Keratinocyte (primary cell): ENCODE measurements around the gene MOB1B. TPM values are rescaled to one million over a fixed set of nuclear protein-coding genes. Genes with fewer than 3 reads are reported as not detected.

Experiments used
- DNase-seq: peaks from one replicate; pipeline ENCODE4 v3.0.0-alpha.2; 2011; ENCODE audit warnings: low read depth, missing footprints, low spot score
- FAIRE-seq: peaks from 2 replicates; lab custom pipeline; 2011; peaks lifted over from hg19 to GRCh38; lab: Jason Lieb, UNC
- H2AFZ ChIP-seq: 2 replicates; pipeline ENCODE4 v1.6.0; 2012; ENCODE audit warnings: low read length, control low read depth, inconsistent platforms; ENCODE audit not compliant: control insufficient read depth
- H3K27ac ChIP-seq: 2 replicates; pipeline ENCODE4 v1.5.1; 2011; ENCODE audit warnings: low read length; ENCODE audit not compliant: control insufficient read depth, insufficient read depth
- H3K27me3 ChIP-seq: 3 replicates; pipeline ENCODE4 v1.6.0; 2011; ENCODE audit warnings: low read length; ENCODE audit not compliant: control insufficient read depth, insufficient read depth; ENCODE audit errors: extremely low read depth
- H3K36me3 ChIP-seq, 2 experiments: 2 replicates in 1 of 2; 3 replicates in 1 of 2; pipeline ENCODE4 v1.5.1; 2011; ENCODE audit warnings: low read length in 2 of 2, mild to moderate bottlenecking in 1 of 2; ENCODE audit not compliant: control insufficient read depth in 2 of 2, insufficient read depth in 2 of 2; ENCODE audit errors: extremely low read depth in 1 of 2
- H3K4me1 ChIP-seq: 3 replicates; pipeline ENCODE4 v1.5.1; 2011; ENCODE audit warnings: low read length; ENCODE audit not compliant: control insufficient read depth, insufficient read depth; ENCODE audit errors: extremely low read depth
- H3K4me2 ChIP-seq: 3 replicates; pipeline ENCODE4 v1.6.0; 2011; ENCODE audit warnings: low read depth, low read length; ENCODE audit not compliant: control insufficient read depth, insufficient read depth; ENCODE audit errors: extremely low read depth
- H3K4me3 ChIP-seq, 3 experiments: fragments of 200-600 bp in 1 of 3; sonication (generic) in 1 of 3; 2 replicates in 2 of 3; 3 replicates in 1 of 3; pipeline ENCODE4 v1.5.1; 2011 to 2016; ENCODE audit warnings: low read length in 3 of 3, mild to moderate bottlenecking in 3 of 3, control low read depth in 2 of 3, inconsistent platforms in 1 of 3, low read depth in 1 of 3, mixed read lengths in 1 of 3, mixed run types in 1 of 3, moderate library complexity in 1 of 3; ENCODE audit not compliant: control insufficient read depth in 2 of 3, insufficient read depth in 2 of 3; ENCODE audit errors: extremely low read depth in 1 of 3
- H3K79me2 ChIP-seq: 2 replicates; pipeline ENCODE4 v1.6.0; 2012; ENCODE audit warnings: low read length; ENCODE audit not compliant: control insufficient read depth, insufficient read depth
- H3K9ac ChIP-seq: 3 replicates; pipeline ENCODE4 v1.6.0; 2011; ENCODE audit warnings: low read length; ENCODE audit not compliant: control insufficient read depth, insufficient read depth; ENCODE audit errors: extremely low read depth
- H3K9me1 ChIP-seq: 3 replicates; pipeline ENCODE4 v1.6.0; 2011; ENCODE audit warnings: low read length; ENCODE audit not compliant: control insufficient read depth, insufficient read depth; ENCODE audit errors: extremely low read depth
- H3K9me3 ChIP-seq: 2 replicates; pipeline ENCODE4 v1.5.1; 2012; ENCODE audit warnings: low read depth, low read length; ENCODE audit not compliant: control insufficient read depth
- H4K20me1 ChIP-seq: 3 replicates; pipeline ENCODE4 v1.6.0; 2011; ENCODE audit warnings: low read length; ENCODE audit not compliant: control insufficient read depth, insufficient read depth; ENCODE audit errors: extremely low read depth
- EZH2 ChIP-seq: IDR thresholded peaks from one replicate; pipeline ENCODE4 v1.6.1; 2012; ENCODE audit warnings: inconsistent platforms, mild to moderate bottlenecking, low read length, moderate library complexity
- dilution Hi-C: fragments of 300-500 bp; cut with MboI; formaldehyde crosslinking; loops from one replicate; pipeline ENCODE4 v1.7.0; 2020; ENCODE audit warnings: low sequenced_read_pairs; ENCODE audit not compliant: extremely low pct_ligation_motif_present
- polyA plus RNA-seq, 5 experiments: library from polyadenylated mRNA; depleted of rRNA in 3 of 5; stranded (reverse) in 3 of 5; stranded (forward) in 1 of 5; unstranded in 1 of 5; fragments of >200 nt; gene quantifications; 1 replicate in 1 of 5; 2 replicates in 3 of 5; 3 replicates in 1 of 5; pipeline versions ENCODE4 v1.2.1 to v1.2.3, GENCODE V29; 2011 to 2012; ENCODE audit warnings: missing spikeins in 2 of 5, low read depth in 1 of 5, low replicate concordance in 1 of 5
- TF ChIP-seq, protein P1 (sequence below), 3 experiments: IDR thresholded peaks in 1 of 3; conservative IDR thresholded peaks in 1 of 3; optimal IDR thresholded peaks in 1 of 3; 2 replicates in 2 of 3; 3 replicates in 1 of 3; pipeline versions ENCODE3 to v1.5.1; 2011; ENCODE audit warnings: low read length in 3 of 3, mild to moderate bottlenecking in 3 of 3, moderate library complexity in 2 of 3, control low read depth in 1 of 3, inconsistent platforms in 1 of 3; ENCODE audit not compliant: insufficient read depth in 2 of 3; ENCODE audit errors: extremely low read depth in 1 of 3

Gene MOB1B
- polyA plus RNA-seq, 1 donor (not counting 4 experiments of a cell fraction or from before 2014, with no cell fraction given) = 15.6 TPM

DNA sequence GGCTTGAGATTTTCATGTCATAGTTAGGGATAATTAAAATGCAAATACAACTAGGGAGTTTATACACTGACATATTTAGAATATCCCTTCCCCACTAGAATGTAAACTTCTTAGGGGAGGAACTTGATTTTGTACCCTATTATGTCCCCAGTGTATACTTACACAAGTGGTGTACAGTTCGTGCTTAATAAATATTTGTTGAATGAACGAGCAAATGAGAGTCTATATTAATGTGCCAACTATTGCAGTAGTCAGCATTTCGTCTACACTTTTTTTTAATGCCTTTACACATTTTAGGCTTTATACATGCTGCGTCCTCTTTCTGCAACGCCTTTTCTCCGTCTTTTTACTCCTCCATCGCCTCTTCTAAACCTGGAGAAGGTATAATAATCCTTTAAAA is 8.4 kb upstream of the MOB1B start:
- dilution Hi-C loops = no loop called here
- TF ChIP-seq EZH2 = no peak
- TF ChIP-seq, protein P1, sequence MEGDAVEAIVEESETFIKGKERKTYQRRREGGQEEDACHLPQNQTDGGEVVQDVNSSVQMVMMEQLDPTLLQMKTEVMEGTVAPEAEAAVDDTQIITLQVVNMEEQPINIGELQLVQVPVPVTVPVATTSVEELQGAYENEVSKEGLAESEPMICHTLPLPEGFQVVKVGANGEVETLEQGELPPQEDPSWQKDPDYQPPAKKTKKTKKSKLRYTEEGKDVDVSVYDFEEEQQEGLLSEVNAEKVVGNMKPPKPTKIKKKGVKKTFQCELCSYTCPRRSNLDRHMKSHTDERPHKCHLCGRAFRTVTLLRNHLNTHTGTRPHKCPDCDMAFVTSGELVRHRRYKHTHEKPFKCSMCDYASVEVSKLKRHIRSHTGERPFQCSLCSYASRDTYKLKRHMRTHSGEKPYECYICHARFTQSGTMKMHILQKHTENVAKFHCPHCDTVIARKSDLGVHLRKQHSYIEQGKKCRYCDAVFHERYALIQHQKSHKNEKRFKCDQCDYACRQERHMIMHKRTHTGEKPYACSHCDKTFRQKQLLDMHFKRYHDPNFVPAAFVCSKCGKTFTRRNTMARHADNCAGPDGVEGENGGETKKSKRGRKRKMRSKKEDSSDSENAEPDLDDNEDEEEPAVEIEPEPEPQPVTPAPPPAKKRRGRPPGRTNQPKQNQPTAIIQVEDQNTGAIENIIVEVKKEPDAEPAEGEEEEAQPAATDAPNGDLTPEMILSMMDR (optimal IDR thresholded peaks at IDR 0.05 in 1 of 3, IDR thresholded peaks at IDR 0.05 in 1 of 3, conservative IDR thresholded peaks at IDR 0.05 in 1 of 3; ENCODE audit: extremely low read depth in 1 of 3, insufficient read depth in 2 of 3, low read length in 3 of 3) = no peak
- Histone ChIP-seq H3K79me2 (no peaks in the 10 kb centered on the region), H3K9me3 (no peaks in the 10 kb centered on the region), H3K4me3 (no peak overlapping the region), H3K27me3 (no peaks in the 10 kb centered on the region), H4K20me1 (no peaks in the 10 kb centered on the region), H3K9me1 (no peaks in the 10 kb centered on the region), H3K4me1 (no peaks in the 10 kb centered on the region), H3K27ac (no peak overlapping the region), H2AFZ (no peak overlapping the region), H3K9ac (no peak overlapping the region), H3K36me3 (no peaks in the 10 kb centered on the region), H3K4me2 (no peak overlapping the region)
- DNase-seq (no peak), FAIRE-seq (no peak)

DNA sequence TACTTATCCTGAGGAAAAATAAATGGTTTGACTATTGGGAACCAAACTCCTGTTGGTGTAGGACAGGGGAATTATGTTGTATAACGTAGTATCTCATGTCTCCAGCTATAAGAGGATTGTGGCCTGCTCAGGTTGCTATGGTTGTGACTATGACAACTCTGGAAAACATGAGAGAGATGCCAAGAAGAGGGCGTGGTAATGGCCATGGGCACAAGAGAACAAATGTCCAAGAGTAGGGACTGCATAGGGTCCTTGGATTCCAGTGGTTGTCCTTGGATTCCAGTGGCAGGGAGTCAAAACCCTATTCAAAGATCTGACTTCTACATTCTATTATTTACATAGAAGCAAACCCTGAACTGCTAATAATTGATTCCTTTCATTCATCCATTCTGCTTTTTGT is 6.8 kb upstream of the MOB1B start:
- DNase-seq = no peak
- Histone ChIP-seq H3K9me1 (no peaks in the 10 kb centered on the region), H3K4me3 (no peak overlapping the region), H2AFZ (no peak overlapping the region), H3K27ac (no peak overlapping the region), H3K9ac (no peak overlapping the region), H3K4me1 (no peaks in the 10 kb centered on the region), H4K20me1 (no peaks in the 10 kb centered on the region), H3K79me2 (no peaks in the 10 kb centered on the region), H3K9me3 (no peaks in the 10 kb centered on the region), H3K27me3 (no peaks in the 10 kb centered on the region), H3K36me3 (no peaks in the 10 kb centered on the region), H3K4me2 (no peak overlapping the region)
- no peak for FAIRE-seq
- dilution Hi-C loops = no loop called here
- TF ChIP-seq, protein P1 (optimal IDR thresholded peaks at IDR 0.05 in 1 of 3, IDR thresholded peaks at IDR 0.05 in 1 of 3, conservative IDR thresholded peaks at IDR 0.05 in 1 of 3; ENCODE audit: extremely low read depth in 1 of 3, insufficient read depth in 2 of 3, low read length in 3 of 3) = no peak
- TF ChIP-seq EZH2 = no peak
